GM12864 (cell line): Measurements from ENCODE around the gene CEP290.

Source experiments
- DNase-seq: peaks from one replicate; pipeline ENCODE4 v3.0.0-alpha.2; 2011; ENCODE audit warnings: low read depth
- H3K4me3 ChIP-seq: 2 replicates; pipeline ENCODE4 v1.5.1; 2011; ENCODE audit warnings: mild to moderate bottlenecking, low read depth, low read length, control low read depth
- CTCF ChIP-seq: IDR thresholded peaks from 2 replicates; pipeline ENCODE4 v1.5.1; 2011; ENCODE audit warnings: low read depth, mild to moderate bottlenecking, moderate library complexity, low read length, control low read depth, inconsistent platforms; ENCODE audit errors: missing control alignments

Gene CEP290

GRCh38 chr12:88182416-88182815 lies 40.5 kb upstream of the CEP290 start:
- no peak overlapping the region for H3K4me3 ChIP-seq
- TF ChIP-seq CTCF = no peak
- no peak for DNase-seq

DNA sequence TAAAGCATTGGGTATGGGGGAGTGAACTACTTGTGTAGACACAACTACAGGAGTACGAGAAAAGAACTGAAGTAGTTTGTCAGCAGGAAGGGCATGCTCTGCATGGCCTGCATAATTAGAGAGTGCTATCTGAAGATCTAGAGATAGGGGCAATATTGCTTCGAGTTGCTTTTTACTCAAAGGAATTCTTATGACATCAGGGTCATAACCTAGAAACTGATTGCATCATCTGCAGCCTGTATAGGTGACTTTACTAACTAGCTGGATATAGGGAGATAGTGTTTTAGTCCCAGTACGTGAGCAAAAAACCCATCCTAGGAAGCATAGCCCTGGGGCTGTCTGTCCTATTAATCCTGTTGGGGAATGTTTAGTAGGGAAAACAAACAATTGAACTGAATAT lies 40.0 kb upstream of the CEP290 start:
- no peak for DNase-seq
- TF ChIP-seq CTCF = no peak

GRCh38 chr12:88179436-88180014 lies 37.6 kb upstream of the CEP290 start:
- no peak for DNase-seq
- TF ChIP-seq CTCF = no peak
- H3K4me3 ChIP-seq = no peak overlapping the region

More for the DNA sequence above, 40.0 kb upstream of the CEP290 start:
- H3K4me3 ChIP-seq = no peak overlapping the region

GRCh38 chr12:88175544-88175943 lies 33.7 kb upstream of the CEP290 start:
- H3K4me3 ChIP-seq = no peak overlapping the region
- TF ChIP-seq CTCF = no peak
- DNase-seq = no peak

DNA sequence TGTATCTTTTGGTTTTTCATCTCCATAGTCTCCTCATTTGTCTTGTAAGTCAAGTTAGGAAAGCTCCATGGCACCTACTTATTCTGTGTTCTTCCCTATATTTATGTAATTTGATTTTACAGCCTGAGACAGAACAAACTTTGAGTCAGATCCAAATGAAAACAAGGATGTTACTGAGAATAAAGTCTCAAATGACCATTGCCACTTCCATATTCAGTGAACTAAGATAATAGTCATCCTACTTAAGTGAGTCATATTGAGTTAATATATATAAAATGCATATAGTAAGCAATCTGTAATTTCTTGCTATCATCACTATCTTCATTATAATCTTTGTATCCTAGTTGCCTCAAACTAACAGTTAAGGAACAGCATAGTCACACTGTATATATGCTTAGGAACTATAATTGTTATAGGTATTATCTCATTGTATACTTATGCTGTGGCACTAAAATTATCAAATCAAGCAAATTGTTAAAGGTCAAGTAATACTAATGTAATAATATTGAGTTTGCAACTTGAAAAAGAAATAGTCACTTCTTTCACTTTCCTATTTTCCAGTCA lies 31.0 kb upstream of the CEP290 start:
- H3K4me3 ChIP-seq = no peak overlapping the region
- no peak for TF ChIP-seq CTCF
- no peak for DNase-seq

DNA sequence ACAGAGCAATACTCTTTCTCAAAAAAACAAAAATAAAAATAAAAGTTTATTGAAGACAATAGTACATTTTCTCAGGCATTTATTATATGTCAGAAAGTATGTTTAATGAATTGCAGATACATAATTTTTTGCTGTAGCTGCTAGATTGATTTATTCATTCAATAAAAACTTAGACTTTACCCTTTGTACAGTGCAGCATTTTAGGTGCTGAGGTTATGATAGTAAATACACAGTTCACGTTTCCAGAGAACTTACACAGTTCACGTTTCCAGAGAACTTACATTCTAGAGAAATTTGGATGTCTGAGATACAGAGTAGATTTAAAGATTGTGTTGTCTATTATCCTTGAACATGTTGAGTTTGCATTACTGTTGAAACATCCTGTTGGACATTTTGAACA lies 25.5 kb upstream of the CEP290 start:
- DNase-seq = no peak
- H3K4me3 ChIP-seq = no peak overlapping the region
- no peak for TF ChIP-seq CTCF

DNA sequence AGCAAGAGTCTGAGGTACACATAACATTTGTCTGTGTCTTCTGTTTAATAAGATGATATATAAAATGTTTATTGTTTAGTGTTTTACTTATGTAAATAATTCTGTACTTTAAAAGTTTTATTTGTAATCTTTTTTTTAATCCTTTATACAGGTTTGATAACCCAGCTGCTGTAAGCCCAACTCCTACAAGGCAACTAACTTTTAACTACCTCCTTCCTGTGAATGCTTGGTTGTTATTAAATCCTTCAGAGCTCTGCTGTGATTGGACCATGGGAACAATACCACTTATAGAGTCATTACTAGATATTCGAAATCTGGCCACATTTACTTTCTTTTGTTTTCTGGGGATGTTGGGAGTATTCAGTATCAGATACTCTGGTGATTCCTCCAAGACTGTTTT lies 24.3 kb upstream of the CEP290 start:
- H3K4me3 ChIP-seq = no peak overlapping the region
- no peak for DNase-seq
- no peak for TF ChIP-seq CTCF
